Mammary epithelial cell (primary cell): ENCODE measurements around the gene EDN1.
"Not testable (repeated sequence)": the region's sequence is repeated elsewhere in the genome, so short reads cannot be mapped to it uniquely, and the experiment has no call there.

Experiments used
- EZH2 ChIP-seq: IDR thresholded peaks from 2 replicates; pipeline ENCODE4 v1.6.1; 2012; ENCODE audit warnings: low read length, inconsistent platforms, borderline replicate concordance
- TF ChIP-seq, protein P1 (sequence below), 2 donors: IDR thresholded peaks in 1 of 2; conservative IDR thresholded peaks in 1 of 2; 2 replicates each; pipeline ENCODE4 v1.5.1; 2011 to 2012; ENCODE audit warnings: inconsistent platforms in 2 of 2, low read length in 2 of 2, mild to moderate bottlenecking in 2 of 2, control low read depth in 1 of 2, low read depth in 1 of 2; ENCODE audit not compliant: insufficient read depth in 1 of 2; ENCODE audit errors: extremely low read depth in 1 of 2

DNA sequence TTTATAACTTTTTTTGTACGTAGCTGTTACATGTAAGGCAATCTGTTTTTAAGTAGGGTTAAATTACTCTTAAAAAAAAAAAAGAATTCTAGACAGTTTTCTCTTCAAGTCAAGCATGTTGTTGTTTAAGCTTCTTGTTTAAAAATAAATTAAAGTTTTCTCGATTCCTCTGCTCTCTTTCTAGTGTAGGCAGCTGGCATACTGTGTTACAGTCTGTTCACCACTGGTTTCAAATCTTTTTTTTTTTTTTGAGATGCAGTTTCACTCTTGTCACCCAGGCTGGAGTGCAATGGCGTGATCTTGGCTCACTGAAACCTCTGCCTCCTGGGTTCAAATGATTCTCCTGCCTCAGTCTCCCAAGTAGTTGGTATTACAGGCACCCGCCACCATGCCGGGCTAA is 29.9 kb downstream of the EDN1 start:
- TF ChIP-seq, protein P1, sequence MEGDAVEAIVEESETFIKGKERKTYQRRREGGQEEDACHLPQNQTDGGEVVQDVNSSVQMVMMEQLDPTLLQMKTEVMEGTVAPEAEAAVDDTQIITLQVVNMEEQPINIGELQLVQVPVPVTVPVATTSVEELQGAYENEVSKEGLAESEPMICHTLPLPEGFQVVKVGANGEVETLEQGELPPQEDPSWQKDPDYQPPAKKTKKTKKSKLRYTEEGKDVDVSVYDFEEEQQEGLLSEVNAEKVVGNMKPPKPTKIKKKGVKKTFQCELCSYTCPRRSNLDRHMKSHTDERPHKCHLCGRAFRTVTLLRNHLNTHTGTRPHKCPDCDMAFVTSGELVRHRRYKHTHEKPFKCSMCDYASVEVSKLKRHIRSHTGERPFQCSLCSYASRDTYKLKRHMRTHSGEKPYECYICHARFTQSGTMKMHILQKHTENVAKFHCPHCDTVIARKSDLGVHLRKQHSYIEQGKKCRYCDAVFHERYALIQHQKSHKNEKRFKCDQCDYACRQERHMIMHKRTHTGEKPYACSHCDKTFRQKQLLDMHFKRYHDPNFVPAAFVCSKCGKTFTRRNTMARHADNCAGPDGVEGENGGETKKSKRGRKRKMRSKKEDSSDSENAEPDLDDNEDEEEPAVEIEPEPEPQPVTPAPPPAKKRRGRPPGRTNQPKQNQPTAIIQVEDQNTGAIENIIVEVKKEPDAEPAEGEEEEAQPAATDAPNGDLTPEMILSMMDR (conservative IDR thresholded peaks at IDR 0.05 in 1 of 2, IDR thresholded peaks at IDR 0.05 in 1 of 2; ENCODE audit: extremely low read depth in 1 of 2, insufficient read depth in 1 of 2, low read depth in 1 of 2, low read length in 2 of 2), result not testable (repeated sequence)
- TF ChIP-seq EZH2, result not testable (repeated sequence)
